ENCODE measurements around the gene KCNT2. TPM values are rescaled to one million over a fixed set of nuclear protein-coding genes. Genes with fewer than 3 reads are reported as not detected.
"Not testable (repeated sequence)": the region's sequence is repeated elsewhere in the genome, so short reads cannot be mapped to it uniquely, and the experiment has no call there.

KCNT2 gene
- 0.86 and 1.2 TPM in 2 replicates for total RNA-seq (2014; rRNA removed; shearing (Covaris generic))

- DNase-seq (ENCODE audit: low spot score), result peak; percentile 43
These were observed at the start of gene KCNT2 for GRCh38 chr1:196608390-196609369. KCNT2 (minus strand) TSS chr1:196608440; CDS start chr1:196608309, 131 bp downstream.

GRCh38 chr1:196655494-196655893 lies 47.3 kb upstream of the KCNT2 start:
- no peak for DNase-seq (ENCODE audit: low spot score)

- no peak for DNase-seq (ENCODE audit: low spot score)
These were observed 46.8 kb upstream of the KCNT2 start for GRCh38 chr1:196655071-196655470.

GRCh38 chr1:196654271-196654670 lies 46.0 kb upstream of the KCNT2 start:
- no peak for DNase-seq (ENCODE audit: low spot score)

- DNase-seq (ENCODE audit: low spot score), result peak; percentile 52
These were observed 43.5 kb upstream of the KCNT2 start, which contains the start of gene CFH for GRCh38 chr1:196651637-196652215. CFH (plus strand) TSS chr1:196652043; CDS start chr1:196652118, 75 bp downstream.

GRCh38 chr1:196651079-196651478 lies 42.8 kb upstream of the KCNT2 start:
- DNase-seq (ENCODE audit: low spot score), result no peak

- no peak for DNase-seq (ENCODE audit: low spot score)
These were observed 42.2 kb upstream of the KCNT2 start for GRCh38 chr1:196650403-196650802.

GRCh38 chr1:196649990-196650389 lies 41.8 kb upstream of the KCNT2 start:
- DNase-seq (ENCODE audit: low spot score), result no peak

- DNase-seq (ENCODE audit: low spot score), result no peak
These were observed 32.7 kb upstream of the KCNT2 start for GRCh38 chr1:196640976-196641375.

GRCh38 chr1:196639291-196639690 lies 31.1 kb upstream of the KCNT2 start:
- not testable (repeated sequence) for DNase-seq (ENCODE audit: low spot score)

GRCh38 chr1:196638466-196638865 lies 30.2 kb upstream of the KCNT2 start:
- DNase-seq (ENCODE audit: low spot score), result no peak

- DNase-seq (ENCODE audit: low spot score), result no peak
These were observed 29.4 kb upstream of the KCNT2 start for GRCh38 chr1:196637606-196638005.

- no peak for DNase-seq (ENCODE audit: low spot score)
These were observed 20.6 kb upstream of the KCNT2 start for GRCh38 chr1:196628838-196629237.

GRCh38 chr1:196623079-196623478 lies 14.8 kb upstream of the KCNT2 start:
- no peak for DNase-seq (ENCODE audit: low spot score)

GRCh38 chr1:196619721-196620120 lies 11.5 kb upstream of the KCNT2 start:
- DNase-seq (ENCODE audit: low spot score), result no peak

- DNase-seq (ENCODE audit: low spot score), result no peak
These were observed 3.6 kb upstream of the KCNT2 start for GRCh38 chr1:196611873-196612272.

- DNase-seq (ENCODE audit: low spot score), result no peak
These were observed 1.1 kb upstream of the KCNT2 start for GRCh38 chr1:196609370-196609737.

GRCh38 chr1:196607981-196608380 lies 259 bp downstream of the KCNT2 start:
- DNase-seq (ENCODE audit: low spot score), result no peak

- no peak for DNase-seq (ENCODE audit: low spot score)
These were observed 4.6 kb downstream of the KCNT2 start for GRCh38 chr1:196603651-196604050.

- DNase-seq (ENCODE audit: low spot score), result no peak
These were observed 9.1 kb downstream of the KCNT2 start for GRCh38 chr1:196598942-196599748.

- DNase-seq (ENCODE audit: low spot score), result no peak
These were observed 13.5 kb downstream of the KCNT2 start for GRCh38 chr1:196594700-196595099.

- no peak for DNase-seq (ENCODE audit: low spot score)
These were observed 14.3 kb downstream of the KCNT2 start for GRCh38 chr1:196593955-196594354.
